NT2/D1 (cell line): ENCODE measurements around the gene IGHMBP2.

Experiments used
- YY1 ChIP-seq: IDR thresholded peaks from 2 replicates; pipeline ENCODE4 v1.6.1; 2011; ENCODE audit not compliant: insufficient read length, insufficient read depth
- ZNF274 ChIP-seq: IDR thresholded peaks from 2 replicates; pipeline ENCODE4 v1.6.1; 2011; ENCODE audit warnings: mild to moderate bottlenecking, low read depth, low read length

DNA sequence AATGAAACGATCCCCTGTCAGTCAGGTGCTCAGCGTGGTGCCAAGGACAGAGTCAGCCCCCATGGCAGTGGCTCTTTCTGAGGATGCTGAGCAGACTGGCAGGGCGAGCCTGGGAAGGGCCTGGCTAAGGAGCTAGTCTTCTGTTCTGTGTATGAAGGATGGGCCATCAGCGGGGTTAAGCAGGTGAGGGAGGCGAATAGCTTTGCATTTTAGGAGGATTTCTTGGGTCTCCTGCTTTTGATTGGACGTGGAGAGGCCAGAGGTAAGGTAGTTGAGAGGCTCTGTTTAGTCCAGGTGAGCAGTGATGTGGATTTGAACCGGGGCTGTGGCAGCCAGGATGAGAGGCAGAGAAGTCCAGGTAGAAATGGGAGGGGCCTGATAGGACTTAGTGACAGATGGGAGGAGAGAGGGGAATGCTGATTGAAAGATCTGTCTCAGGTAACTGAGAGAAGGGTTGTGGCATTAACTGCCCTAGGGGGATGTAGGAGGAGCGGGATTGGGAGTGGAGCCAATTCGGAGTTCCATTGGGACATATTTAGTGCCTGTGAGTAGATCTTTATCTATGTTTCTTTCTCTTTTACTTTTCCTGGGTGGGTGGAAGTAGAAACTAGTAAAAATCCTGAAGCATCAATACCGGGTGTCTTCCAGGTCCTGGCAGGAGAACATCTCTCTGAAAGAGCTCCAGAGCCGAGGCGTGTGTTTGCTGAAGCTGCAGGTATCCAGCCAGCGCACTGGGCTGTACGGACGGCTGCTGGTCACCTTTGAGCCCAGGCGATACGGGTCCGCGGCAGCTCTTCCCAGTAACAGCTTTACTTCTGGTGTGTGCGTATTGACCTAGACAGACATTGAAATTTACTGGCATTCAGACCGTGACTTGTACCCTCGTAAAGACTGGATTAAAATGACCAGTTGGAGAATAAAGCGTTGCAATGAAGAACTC is 2.0 kb downstream of the IGHMBP2 start:
- TF ChIP-seq ZNF274, result no peak
- no peak for TF ChIP-seq YY1
